Hepatocyte (in vitro differentiated cells): Measurements from ENCODE around the gene NRF1. TPM values are rescaled to one million over a fixed set of nuclear protein-coding genes. Genes with fewer than 3 reads are reported as not detected.

Experiments used
- DNase-seq: peaks from one replicate; pipeline ENCODE4 v3.0.0-alpha.2; 2016; ENCODE audit warnings: low spot score
- H2AFZ ChIP-seq: fragments of 200-600 bp; sonication (generic); 2 replicates; pipeline ENCODE4 v1.6.0; 2016; ENCODE audit warnings: antibody characterized with exemption, mild to moderate bottlenecking
- H3K27ac ChIP-seq: fragments of 200-600 bp; sonication (generic); 2 replicates; pipeline ENCODE4 v1.5.1; 2016; ENCODE audit warnings: mild to moderate bottlenecking
- H3K27me3 ChIP-seq: fragments of 200-600 bp; sonication (generic); 2 replicates; pipeline ENCODE4 v1.6.1; 2016
- H3K36me3 ChIP-seq: fragments of 200-600 bp; sonication (generic); replicated peaks from 2 replicates; pipeline ENCODE4 v1.5.1; 2016; ENCODE audit warnings: low read depth; ENCODE audit not compliant: insufficient read depth
- H3K4me1 ChIP-seq: fragments of 200-600 bp; sonication (generic); 2 replicates; pipeline ENCODE4 v1.5.1; 2016; ENCODE audit warnings: mild to moderate bottlenecking, moderate library complexity; ENCODE audit not compliant: insufficient read depth
- H3K4me2 ChIP-seq: fragments of 200-600 bp; sonication (generic); 2 replicates; pipeline ENCODE4 v1.6.0; 2016
- H3K4me3 ChIP-seq: fragments of 200-600 bp; sonication (generic); 2 replicates; pipeline ENCODE4 v1.5.1; 2016; ENCODE audit warnings: mild to moderate bottlenecking
- H3K79me2 ChIP-seq: fragments of 200-600 bp; sonication (generic); 2 replicates; pipeline ENCODE4 v1.6.0; 2017; ENCODE audit warnings: mild to moderate bottlenecking
- H3K9me2 ChIP-seq: fragments of 200-600 bp; sonication (generic); replicated peaks from 2 replicates; pipeline ENCODE4 v1.6.0; 2017; ENCODE audit warnings: mild to moderate bottlenecking; ENCODE audit not compliant: insufficient read depth
- H3K9me3 ChIP-seq: fragments of 200-600 bp; sonication (generic); 2 replicates; pipeline ENCODE4 v1.5.1; 2016; ENCODE audit warnings: low read depth, mild to moderate bottlenecking
- H4K20me1 ChIP-seq: fragments of 200-600 bp; sonication (generic); 2 replicates; pipeline ENCODE4 v1.6.0; 2016; ENCODE audit warnings: mild to moderate bottlenecking; ENCODE audit not compliant: insufficient read depth, poor library complexity, severe bottlenecking
- EZH2 ChIP-seq: fragments of 200-600 bp; sonication (generic); IDR thresholded peaks from 2 replicates; pipeline ENCODE4 v1.6.1; 2016; ENCODE audit warnings: antibody characterized with exemption, mild to moderate bottlenecking, borderline replicate concordance
- EZH2phosphoT487 ChIP-seq: fragments of 200-600 bp; sonication (generic); IDR thresholded peaks from one replicate; pipeline ENCODE4 v1.6.1; 2018; ENCODE audit warnings: antibody characterized with exemption, mild to moderate bottlenecking, low read depth, moderate library complexity; ENCODE audit not compliant: unreplicated experiment, severe bottlenecking
- WGBS: methylation state at CpG from one replicate; pipeline ENCODE4 v1.1.6; 2016; ENCODE audit warnings: low lambda C conversion rate; ENCODE audit errors: missing lambda C conversion rate; 5-methylcytosine and 5-hydroxymethylcytosine counted together
- polyA plus RNA-seq: library from polyadenylated mRNA; unstranded; fragments of >200 nt; fragmentation: Nextera tagmentation; extraction: Ambion mirVana; gene quantifications from 2 replicates; pipeline ENCODE4 v1.2.1, GENCODE V29; 2016
- total RNA-seq: library from RNA; depleted of rRNA; stranded (reverse); fragments of >200 nt; gene quantifications from 2 replicates; pipeline ENCODE4 v1.2.3, GENCODE V29; 2014
- TF ChIP-seq, protein P1 (sequence below): fragments of 200-600 bp; sonication (generic); IDR thresholded peaks from 2 replicates; pipeline ENCODE4 v1.5.1; 2016; ENCODE audit warnings: antibody characterized with exemption, mild to moderate bottlenecking; ENCODE audit not compliant: poor library complexity

NRF1 gene
- total and polyA plus RNA-seq, 2 experiments from 2014 or later = 11.2 to 12.0 TPM

DNA sequence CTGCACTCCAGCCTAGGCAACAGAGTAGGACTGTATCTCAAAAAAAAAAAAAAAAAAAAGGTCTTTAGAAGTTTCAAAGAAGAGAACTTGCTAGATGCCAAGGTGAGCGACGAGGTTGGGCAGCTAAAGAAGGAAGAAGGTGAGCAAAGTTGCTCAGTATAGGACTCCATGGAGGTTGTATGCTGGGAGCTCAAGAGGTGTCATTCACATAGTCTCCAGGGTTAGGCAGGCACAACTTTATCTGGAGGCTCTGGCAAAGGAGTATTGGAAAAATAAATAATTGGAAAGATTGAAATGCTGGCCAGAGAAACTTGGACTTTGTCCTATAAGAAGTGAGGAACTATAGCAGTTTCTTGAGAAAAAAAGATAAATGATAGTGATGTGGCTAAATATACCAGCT, 74.5 kb downstream of the NRF1 start:
- Histone ChIP-seq H3K4me3 (no peak overlapping the region), H3K9me2 (no peaks in the 10 kb centered on the region), H3K9me3 (no peaks in the 10 kb centered on the region), H3K36me3 (no peaks in the 10 kb centered on the region), H3K27me3 (no peaks in the 10 kb centered on the region), H4K20me1 (no peaks in the 10 kb centered on the region), H3K4me2 (no peak overlapping the region), H2AFZ (no peak overlapping the region), H3K4me1 (no peaks in the 10 kb centered on the region), H3K27ac (no peak overlapping the region), H3K79me2 (no peaks in the 10 kb centered on the region)
- WGBS = 100% methylated on average over 2 of the region's 2 CpGs
- no peak for DNase-seq
- TF ChIP-seq, protein P1, sequence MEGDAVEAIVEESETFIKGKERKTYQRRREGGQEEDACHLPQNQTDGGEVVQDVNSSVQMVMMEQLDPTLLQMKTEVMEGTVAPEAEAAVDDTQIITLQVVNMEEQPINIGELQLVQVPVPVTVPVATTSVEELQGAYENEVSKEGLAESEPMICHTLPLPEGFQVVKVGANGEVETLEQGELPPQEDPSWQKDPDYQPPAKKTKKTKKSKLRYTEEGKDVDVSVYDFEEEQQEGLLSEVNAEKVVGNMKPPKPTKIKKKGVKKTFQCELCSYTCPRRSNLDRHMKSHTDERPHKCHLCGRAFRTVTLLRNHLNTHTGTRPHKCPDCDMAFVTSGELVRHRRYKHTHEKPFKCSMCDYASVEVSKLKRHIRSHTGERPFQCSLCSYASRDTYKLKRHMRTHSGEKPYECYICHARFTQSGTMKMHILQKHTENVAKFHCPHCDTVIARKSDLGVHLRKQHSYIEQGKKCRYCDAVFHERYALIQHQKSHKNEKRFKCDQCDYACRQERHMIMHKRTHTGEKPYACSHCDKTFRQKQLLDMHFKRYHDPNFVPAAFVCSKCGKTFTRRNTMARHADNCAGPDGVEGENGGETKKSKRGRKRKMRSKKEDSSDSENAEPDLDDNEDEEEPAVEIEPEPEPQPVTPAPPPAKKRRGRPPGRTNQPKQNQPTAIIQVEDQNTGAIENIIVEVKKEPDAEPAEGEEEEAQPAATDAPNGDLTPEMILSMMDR = no peak
- TF ChIP-seq EZH2 (no peak), EZH2phosphoT487 (no peak)

DNA sequence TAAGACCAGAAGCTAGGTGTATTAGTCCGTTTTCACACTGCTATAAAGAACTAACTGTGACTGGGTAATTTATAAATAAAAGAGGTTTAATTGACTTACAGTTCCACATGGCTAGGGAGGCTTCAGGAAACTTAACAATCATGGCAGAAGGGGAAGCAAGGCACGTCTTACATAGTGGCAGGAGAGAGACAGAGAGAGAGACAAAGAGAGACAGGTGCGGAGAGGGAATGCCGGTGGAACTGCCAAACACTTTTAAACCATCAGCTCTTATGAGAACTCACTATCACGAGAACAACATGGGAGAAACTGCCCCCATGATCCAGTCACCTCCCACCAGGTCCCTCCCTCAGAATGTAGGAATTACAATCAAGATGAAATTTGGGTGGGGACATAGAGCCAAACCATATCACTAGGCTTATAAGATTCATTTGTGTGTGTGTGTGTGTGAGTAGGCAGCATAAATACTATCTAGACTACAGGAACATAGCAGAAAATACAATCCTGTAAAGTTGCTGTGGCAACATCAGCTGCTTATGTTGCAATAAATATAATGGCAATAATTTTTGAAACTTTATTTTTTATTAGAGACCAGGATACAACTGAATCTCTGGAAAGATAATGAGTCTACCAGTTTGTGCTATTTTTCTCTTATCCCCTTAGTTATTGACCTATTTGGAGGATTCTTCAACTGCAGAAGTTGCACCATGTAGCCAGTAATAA, 77.1 kb downstream of the NRF1 start:
- Histone ChIP-seq H3K27me3 (no peaks in the 10 kb centered on the region), H3K4me2 (no peak overlapping the region), H3K36me3 (no peaks in the 10 kb centered on the region), H3K4me3 (no peak overlapping the region), H3K4me1 (no peaks in the 10 kb centered on the region), H3K79me2 (no peaks in the 10 kb centered on the region), H3K9me2 (no peaks in the 10 kb centered on the region), H2AFZ (no peak overlapping the region), H3K27ac (no peak overlapping the region), H3K9me3 (no peaks in the 10 kb centered on the region), H4K20me1 (no peaks in the 10 kb centered on the region)
- TF ChIP-seq, protein P1 = no peak
- TF ChIP-seq EZH2 (no peak), EZH2phosphoT487 (no peak)
- 90% methylated on average over 5 of the region's 5 CpGs for WGBS
- no peak for DNase-seq

DNA sequence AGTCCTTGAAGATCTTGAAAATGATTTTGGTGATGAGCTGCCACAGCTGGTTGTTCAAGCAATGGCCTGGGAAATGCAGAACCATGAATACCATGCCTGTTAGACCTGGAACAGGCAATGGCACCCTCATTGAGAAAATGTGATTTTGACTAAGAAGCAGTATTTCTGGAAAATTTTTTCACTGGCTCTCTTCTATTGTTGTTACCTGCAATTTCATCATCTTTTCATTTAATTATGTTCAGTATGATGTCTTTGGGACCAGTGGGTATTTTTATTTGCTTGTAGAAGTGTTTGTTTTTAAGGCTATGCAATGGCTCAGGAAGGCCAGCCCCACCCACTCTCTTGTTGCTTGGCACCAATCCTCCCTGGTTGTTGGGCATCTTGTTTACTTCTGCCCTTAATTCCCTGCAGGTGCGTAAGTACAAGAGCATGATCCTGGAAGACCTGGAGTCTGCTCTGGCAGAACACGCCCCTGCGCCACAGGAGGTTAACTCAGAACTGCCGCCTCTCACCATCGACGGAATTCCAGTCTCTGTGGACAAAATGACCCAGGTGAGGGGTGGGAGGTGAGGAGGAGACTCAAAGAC, 78.6 kb downstream of the NRF1 start:
- Histone ChIP-seq H2AFZ (no peak overlapping the region), H3K27me3 (no peaks in the 10 kb centered on the region), H3K9me3 (no peaks in the 10 kb centered on the region), H3K4me3 (no peak overlapping the region), H3K36me3 (no peaks in the 10 kb centered on the region), H3K4me1 (no peaks in the 10 kb centered on the region), H3K9me2 (no peaks in the 10 kb centered on the region), H3K79me2 (no peaks in the 10 kb centered on the region), H3K4me2 (no peak overlapping the region), H3K27ac (no peak overlapping the region), H4K20me1 (no peaks in the 10 kb centered on the region)
- no peak for TF ChIP-seq EZH2phosphoT487
- TF ChIP-seq EZH2 = no peak
- TF ChIP-seq, protein P1 = no peak
- DNase-seq = no peak
- 97% methylated on average over 6 of the region's 6 CpGs for WGBS
